GM18907 (cell line): Measurements from ENCODE around the gene LTBP4.
"Not testable (repeated sequence)": the region's sequence is repeated elsewhere in the genome, so short reads cannot be mapped to it uniquely, and the experiment has no call there.

Experiments used
- ATAC-seq: cut with Tn5 transposase; IDR thresholded peaks from one replicate; pipeline ENCODE4 v1.9.1; 2021; ENCODE audit warnings: mild to moderate bottlenecking, moderate library complexity; ENCODE audit not compliant: unreplicated experiment

Gene LTBP4

DNA sequence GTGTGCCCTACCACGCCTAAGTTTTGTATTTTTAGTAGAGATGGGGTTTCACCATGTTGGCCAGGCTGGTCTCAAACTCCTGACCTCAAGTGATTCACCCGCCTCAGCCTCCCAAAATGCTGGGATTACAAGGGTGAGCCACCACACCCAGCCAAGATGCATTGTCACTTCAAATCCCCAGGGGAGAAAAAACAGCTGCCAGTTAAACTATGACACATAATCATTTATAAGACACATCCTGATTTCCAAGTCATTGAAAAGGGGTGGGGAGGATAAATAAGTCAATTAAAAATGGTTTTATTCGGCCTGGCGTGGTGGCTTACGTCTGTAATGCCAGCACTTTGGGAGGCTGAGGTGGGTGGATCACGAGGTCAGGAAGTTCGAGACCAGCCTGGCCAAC lies 54.5 kb downstream of the LTBP4 start:
- ATAC-seq, result not testable (repeated sequence)

GRCh38 chr19:40658031-40658430 lies 56.9 kb downstream of the LTBP4 start:
- no peak for ATAC-seq

GRCh38 chr19:40659116-40659515 lies 57.9 kb downstream of the LTBP4 start:
- ATAC-seq, result no peak

DNA sequence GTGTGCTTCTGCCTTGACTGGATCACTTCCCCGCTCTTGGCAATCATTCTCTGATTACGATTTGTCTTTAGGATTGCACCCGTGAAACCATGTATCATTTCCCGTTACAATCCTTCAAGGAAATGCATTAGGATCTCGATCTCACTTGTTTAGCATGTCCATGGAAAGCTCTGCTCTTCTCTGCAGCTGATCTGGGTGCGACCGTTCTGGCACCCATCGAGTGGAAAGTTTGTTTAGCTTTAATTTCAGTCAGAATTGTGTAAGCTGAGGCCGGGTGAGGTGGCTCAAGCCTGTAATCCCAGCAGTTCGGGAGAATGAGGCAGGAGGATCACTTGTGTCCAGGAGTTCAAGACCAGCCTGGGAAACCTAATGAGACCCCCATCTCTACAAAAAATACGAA lies 58.4 kb downstream of the LTBP4 start:
- ATAC-seq, result no peak

DNA sequence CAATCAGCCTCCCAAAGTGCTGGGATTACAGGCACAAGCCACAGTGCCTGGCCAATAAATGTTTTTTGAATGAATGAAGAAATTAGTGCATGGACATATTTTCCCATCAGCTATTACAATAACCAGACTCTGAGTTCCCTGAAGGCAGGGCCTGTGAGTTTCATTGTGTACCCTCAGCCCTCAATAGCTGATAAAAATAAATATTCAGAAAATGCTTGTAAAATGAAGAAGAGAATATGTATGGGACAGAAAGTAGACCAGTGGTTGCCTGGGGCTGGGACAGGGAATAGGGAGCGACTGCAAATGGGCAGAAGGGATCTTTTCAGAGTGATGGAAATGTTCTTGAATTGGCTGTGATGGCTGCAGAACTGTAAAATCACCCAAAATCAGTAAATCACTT lies 60.4 kb downstream of the LTBP4 start:
- no peak for ATAC-seq

DNA sequence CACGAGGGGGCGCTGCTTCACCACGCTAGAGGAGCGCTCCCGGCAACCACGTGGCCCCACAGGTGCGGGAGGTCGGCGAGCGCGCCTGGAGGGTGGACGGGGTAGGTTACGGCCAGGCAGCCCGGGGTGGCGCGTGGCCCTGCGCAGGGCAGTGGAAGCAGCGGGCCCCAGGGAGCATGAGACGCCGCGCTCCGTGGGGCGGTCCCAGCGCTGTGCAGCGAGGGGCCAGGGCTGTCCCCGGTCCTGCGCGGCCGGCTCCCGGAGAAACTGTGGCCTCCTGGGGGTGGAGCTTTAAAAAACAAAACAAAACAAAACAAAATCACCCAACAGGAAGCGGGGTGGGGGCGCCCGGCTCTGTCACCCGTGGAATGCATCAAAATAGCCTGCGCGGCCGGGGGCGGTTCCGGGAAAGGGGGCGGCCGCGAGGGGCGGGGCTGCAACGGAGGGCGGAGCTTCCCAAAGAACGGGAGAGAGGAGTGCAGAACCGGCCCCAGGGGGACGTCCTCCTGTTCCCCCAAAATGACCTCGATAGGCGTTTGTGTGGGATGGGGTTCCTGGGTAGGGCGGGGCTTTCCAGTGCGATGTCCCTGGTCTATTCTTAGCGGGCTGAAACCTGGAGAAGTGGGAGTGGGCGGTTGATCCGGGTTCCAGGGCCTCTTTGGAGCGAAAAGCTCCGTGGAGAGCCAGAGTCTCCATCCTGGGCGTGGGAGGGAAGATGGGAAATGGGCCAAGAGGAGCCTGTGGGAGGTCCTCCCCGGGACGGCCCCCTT lies 61.9 kb downstream of the LTBP4 start:
- ATAC-seq, result peak; percentile 74

GRCh38 chr19:40663695-40664692 lies 62.8 kb downstream of the LTBP4 start:
- ATAC-seq, result no peak

DNA sequence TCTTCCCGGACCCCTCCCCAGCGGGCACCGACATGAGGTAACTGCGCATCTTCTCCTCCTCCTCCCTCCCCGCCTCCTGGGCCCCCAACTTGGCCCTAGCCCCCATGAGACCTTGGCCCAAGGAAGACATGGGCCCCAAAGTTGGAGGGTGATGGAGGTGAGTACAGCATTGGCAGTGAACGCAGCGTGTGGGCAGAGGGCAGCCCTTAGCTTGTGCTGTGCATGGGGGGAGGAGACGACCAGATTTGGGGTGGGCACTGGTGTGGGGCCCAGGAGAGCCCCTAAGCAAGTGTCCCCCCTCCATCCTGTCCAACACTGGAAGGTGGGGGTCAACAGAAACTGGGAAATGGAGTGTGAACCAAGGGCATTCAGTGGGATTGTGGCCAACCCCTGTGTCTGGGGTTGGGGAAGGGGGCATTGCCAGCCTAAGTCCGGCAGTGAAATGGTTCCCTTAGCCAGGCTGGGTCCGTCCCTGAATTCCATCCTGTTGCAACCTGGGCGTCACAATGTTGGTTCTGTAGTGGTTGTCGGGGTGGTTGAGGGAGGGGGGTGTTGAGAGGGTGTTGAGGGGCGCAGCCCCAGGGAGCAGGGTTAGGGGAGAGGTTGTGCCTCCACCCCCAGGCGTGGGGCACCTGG lies 65.8 kb downstream of the LTBP4 start:
- ATAC-seq, result no peak

GRCh38 chr19:40667602-40668001 lies 66.4 kb downstream of the LTBP4 start:
- no peak for ATAC-seq

GRCh38 chr19:40668991-40669614 lies 67.9 kb downstream of the LTBP4 start:
- no peak for ATAC-seq

DNA sequence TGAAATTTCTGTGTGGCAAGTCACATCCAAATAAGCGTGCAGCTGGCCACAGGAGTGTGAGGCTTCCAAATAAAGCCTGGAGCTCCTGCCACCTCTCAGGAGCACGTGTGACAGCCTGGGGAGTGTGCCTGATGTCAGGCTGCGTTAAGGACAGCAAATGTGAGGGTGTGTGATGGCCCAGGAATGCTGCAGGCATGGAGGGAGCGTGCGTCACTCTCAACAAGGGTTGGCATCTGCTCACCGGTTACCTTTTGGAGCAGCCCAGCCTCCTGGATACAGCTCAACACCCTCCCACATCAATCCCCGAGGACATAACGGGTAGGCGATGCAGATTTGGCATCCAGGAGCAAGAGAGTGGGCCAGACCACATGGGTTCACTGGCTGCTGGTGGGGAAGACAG lies 70.2 kb downstream of the LTBP4 start:
- ATAC-seq, result no peak

DNA sequence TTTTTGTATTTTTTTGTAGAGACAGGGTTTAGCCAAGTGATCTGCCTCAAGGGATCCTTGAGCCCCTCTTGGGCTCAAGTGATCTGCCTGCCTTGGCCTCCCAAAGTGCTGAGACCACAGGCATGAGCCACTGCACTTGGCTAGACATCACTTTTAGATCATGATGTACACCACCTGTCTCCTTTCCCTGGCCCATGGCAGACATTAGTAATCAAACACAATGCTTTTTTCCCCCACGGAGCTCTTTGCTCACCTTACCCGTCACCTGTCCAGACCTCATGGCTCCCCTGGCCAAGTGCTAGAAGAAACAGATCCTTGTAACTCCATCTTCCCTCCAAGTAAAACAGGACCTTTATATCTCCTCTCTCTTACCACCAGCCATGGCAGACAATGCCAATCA lies 70.9 kb downstream of the LTBP4 start:
- ATAC-seq, result no peak

DNA sequence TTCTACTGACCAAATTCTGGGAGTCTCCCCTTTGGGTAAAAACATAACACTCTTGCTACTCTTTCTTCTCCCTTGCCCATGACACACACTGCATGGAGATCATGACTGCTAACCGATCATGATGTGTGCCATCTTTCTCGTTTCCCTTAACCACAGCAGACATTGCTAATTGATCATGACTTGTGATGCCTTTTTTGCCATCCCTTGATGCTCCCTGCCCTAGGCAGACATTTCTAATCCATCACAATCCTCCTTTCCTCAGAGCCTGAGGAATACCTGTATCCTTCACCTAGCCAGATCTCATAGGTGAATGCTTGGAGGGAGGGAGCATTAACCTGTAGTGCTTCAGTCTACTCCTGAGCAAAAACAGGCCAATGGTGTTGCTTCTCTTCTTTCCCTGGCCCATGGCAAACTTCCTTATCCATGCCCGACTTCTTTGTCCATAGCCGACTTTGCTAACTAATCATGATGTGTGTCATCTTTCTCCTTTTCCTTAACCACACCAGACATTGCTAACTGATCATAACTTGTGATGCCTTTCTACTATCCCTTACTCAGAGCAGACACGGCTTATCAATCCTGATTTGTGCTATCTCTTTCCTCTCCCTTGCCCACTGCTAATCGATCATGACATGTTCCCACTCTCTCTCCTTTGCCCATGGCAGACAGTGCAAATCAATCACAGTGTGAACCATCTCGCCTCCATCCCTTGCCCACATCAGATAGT lies 71.6 kb downstream of the LTBP4 start:
- no peak for ATAC-seq

DNA sequence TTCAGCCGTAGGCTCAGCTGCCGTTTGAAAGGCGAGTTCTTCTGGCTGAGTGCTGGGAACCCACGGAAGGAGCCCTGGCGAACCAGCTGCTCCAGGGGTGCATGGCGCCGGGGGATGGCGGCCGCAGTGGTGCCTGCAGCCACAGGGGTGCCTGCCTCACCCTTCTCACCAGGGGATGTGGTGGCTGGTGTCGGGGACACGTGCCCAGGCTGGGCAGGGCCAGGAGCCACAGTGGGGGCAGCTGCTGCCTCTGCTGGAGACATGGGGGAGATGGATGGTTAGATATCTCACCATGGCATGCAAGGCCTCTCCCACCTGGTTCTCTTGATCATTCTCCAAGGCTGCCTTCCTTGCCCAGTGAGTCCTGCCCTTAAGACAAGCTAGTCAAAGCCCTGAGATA lies 72.2 kb downstream of the LTBP4 start:
- ATAC-seq, result no peak

- ATAC-seq, result no peak
Measured at GRCh38 chr19:40674291-40674690, 73.1 kb downstream of the LTBP4 start.

GRCh38 chr19:40677156-40677555 lies 76.0 kb downstream of the LTBP4 start:
- ATAC-seq, result no peak
